Fibroblast of skin of abdomen (primary cell): ENCODE results near the gene PRKCD.
A peak's percentile ranks its signal among the peaks of the same experiment; 100 is the strongest.

Experiments
- DNase-seq: peaks from one replicate; pipeline ENCODE4 v3.0.0-alpha.2; 2013

Gene PRKCD

DNA sequence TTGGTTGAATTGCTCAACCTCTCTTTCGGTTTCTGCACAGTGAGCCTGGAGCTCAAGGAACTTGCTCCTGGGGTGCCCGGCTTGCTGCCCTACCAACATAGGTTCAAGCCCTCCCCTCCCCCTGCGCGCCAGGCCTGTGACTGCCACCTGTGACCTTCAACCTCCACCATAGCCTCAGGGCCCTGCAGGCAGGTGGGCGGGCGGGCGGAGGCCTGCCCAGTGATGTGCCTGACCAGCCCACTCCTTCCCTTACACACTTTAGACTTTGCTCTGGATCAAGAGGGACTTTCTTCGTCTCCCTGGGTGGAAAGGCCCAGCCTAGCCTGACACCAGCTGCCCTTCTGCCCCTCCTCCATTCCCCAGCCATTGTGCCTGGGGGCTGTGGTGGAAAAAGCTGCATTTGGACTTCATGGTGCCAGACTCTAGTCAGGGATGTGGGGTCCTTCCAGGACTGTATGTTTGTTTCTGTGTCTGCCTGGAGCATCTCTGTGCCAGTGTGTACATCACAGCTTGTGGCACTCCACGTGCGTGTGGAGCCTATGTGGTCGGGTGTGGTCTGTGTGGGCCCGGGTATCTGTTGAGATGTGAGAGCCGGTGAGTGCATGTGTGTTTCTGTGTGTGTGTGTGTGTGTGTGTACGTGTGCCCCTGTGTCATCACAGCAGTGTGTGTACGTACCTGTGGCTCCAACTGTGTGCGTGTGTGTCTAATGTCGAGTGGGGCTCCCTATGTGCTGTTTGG, 9.5 kb downstream of the PRKCD start:
- no peak for DNase-seq

DNA sequence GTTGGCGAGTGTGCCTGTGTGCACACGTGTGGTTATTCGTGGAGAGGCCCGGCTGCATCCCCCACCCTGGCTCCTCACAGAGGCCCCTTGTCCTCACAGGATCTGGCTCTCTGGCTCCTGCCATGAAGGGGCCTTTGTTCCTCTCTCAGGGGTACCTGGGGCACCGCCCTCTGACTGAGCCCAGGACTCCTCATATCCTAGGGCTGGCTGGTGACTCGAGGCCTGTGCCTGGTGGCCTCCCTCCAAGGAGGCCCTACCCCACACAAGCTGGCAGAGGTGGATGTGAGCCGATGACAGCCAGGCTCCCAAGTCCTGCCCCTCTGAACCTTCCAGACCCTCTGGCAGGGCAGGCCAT, 10.0 kb downstream of the PRKCD start:
- no peak for DNase-seq

- no peak for DNase-seq
Measured at GRCh38 chr3:53171827-53172505, 11.0 kb downstream of the PRKCD start.

GRCh38 chr3:53173107-53173506, 12.1 kb downstream of the PRKCD start:
- no peak for DNase-seq

DNA sequence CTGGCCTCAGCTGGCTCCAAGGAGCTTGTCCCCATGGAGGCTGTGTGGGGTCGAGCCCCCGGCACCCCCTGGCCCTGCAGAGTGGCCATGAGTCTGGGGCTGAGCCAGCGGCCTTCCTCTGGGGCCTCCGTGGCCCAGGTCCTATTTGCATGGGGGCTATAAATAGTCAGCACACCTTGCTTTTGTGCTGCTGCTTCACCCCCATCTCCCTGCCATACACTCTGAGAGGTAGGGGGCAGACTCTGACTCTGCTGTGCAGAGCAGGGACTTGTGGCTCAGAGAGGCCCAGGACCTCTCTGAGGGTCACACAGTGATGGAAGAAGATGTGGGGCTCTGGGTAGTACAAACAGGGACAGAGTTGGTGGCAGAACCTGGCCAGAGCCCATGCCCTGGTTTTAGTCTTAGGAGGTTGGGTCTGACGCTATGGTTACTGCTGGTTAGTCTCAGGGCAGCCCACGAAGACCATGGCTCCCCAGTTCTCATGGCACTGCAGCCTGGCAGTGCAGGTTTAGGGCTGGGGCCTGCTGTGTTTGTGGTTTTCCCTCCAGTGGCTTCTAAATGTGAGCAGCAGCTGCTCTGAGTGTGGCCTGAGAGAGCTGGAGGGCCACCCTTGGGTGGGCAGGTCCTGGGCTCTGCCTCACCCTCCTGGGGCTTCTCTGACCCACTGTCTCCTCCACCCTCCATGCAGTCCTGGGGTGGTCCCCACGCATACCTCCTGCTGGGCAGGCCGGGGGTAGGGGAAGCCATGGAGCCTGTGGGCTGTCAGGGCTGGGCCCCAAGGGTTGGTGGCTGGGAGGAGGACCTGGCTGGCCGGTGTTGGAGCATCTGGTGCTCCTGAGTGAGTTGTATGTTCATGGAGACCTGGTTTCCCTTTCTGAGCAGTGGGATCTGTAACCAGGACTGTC, 13.6 kb downstream of the PRKCD start:
- DNase-seq, result no peak

- DNase-seq, result no peak
Measured at GRCh38 chr3:53175613-53176540, 14.9 kb downstream of the PRKCD start.

DNA sequence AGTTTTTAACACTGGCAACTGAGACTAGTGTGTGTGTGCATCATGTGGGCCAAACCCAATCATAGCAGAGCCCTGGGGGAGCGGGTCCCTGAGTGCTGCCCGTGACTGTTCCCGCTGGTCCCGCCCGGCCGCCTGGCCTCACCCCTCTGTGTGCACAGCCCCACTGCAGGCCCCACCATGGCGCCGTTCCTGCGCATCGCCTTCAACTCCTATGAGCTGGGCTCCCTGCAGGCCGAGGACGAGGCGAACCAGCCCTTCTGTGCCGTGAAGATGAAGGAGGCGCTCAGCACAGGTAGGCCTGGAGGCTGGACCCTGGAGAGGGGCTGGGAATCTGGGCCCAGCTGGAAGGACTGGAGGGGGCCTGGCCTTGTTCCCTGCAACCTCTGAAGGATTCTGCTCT, 17.2 kb downstream of the PRKCD start:
- no peak for DNase-seq

DNA sequence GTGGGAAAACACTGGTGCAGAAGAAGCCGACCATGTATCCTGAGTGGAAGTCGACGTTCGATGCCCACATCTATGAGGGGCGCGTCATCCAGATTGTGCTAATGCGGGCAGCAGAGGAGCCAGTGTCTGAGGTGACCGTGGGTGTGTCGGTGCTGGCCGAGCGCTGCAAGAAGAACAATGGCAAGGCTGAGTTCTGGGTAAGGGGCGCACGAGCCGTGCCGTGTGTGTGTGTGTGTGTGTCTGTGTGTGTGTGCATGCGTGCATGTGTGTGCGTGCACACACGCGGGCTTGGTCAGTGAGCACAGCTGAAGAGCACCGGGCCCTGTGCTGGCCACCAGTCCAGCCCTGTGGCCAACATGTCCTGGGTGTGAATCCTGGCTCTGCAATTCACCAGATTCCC, 18.6 kb downstream of the PRKCD start:
- DNase-seq, result no peak

DNA sequence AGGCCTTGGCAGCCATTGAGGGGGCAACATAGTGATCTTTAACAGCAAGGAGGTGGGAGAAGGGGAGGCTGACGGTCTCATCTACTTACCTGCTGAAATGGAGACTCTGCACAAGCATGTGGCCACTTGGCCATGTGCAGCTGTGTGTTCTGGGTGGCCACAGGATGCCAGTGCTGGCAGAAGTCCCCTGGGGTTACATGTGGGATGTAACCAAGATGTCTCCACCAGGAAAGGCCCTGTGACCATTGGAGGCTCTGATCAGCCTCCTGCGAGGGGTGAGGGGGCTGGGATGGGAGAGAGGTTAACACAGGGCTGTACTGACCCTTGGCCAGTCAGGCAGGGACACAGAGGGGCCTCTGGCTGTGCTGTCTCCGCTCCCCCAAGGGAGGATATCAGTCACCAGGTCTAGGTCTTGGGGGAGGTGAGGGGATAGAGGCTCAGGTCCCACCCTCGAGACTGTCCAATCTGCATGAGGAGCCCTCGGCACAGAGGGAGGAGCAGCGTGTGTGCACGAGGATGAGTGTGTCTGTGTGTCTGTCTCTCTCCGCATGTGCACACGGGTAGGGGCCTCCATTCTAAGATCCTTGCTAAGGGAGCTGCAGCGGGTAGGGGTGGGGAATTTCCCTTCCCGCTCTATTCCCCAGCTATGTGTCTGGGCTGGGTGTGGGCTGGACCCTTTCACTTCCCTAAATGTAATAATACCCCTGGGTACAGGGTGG, 19.5 kb downstream of the PRKCD start:
- no peak for DNase-seq

GRCh38 chr3:53181024-53181371, 20.0 kb downstream of the PRKCD start:
- no peak for DNase-seq

DNA sequence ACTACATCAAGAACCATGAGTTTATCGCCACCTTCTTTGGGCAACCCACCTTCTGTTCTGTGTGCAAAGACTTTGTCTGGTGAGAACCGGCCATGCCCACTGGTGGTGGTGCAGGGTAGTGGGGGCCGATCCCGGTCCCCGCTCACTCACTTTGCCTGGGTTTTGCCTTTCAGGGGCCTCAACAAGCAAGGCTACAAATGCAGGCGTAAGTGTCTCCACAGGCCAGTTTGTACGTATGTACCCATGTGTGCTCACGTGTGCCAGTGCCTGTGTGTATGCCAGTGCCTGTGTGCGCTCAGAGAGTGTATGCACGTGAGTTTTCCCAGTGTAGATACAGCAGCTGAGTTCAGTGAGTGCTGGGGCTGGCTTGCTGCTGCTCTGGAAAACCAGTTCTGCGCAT, 20.5 kb downstream of the PRKCD start:
- DNase-seq, result no peak

DNA sequence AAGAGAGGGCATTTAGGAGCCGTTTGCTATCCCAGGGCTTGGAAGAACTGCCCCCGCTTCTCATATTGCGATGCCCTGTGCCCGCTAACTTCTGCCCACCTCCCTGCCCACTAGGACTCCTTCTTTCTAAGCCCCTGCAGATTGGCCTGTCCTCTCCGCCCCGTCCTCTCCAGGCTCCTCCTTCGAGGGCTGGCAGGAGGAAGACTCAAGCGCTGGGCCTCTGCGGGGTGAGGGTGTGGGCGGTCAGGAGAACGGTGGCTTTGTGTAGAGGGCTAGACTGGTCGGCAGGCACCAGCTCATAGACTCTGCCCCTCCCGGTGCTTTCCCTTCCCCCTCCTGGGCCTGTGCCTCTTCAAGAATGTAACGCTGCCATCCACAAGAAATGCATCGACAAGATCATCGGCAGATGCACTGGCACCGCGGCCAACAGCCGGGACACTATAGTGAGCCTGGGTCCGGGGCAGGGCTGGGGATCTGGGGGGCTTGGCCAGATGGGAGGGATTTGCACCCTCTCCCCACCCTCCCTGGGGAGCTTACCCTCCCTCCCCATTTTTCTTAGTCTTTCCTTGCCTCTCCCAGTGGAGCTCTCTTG, 21.9 kb downstream of the PRKCD start:
- DNase-seq, result no peak

DNA sequence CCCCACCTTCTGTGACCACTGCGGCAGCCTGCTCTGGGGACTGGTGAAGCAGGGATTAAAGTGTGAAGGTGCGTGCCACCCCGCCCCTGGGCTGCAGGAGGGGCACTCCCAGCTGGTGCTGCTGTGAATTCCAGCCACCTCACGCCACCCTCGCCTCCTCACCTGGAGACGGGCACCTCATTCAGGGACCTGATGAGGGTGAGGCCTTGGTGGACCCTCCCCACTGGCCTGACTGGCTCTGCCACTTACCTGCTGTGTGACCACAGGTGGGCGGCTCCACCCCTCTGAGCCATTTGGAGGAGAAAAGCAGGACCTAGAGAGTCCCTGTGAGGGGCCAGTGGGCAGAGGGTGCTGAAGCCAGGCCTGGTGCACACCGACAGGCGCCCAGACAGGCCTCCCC, 22.5 kb downstream of the PRKCD start:
- no peak for DNase-seq

- no peak for DNase-seq
Measured at GRCh38 chr3:53184701-53185100, 23.7 kb downstream of the PRKCD start.

DNA sequence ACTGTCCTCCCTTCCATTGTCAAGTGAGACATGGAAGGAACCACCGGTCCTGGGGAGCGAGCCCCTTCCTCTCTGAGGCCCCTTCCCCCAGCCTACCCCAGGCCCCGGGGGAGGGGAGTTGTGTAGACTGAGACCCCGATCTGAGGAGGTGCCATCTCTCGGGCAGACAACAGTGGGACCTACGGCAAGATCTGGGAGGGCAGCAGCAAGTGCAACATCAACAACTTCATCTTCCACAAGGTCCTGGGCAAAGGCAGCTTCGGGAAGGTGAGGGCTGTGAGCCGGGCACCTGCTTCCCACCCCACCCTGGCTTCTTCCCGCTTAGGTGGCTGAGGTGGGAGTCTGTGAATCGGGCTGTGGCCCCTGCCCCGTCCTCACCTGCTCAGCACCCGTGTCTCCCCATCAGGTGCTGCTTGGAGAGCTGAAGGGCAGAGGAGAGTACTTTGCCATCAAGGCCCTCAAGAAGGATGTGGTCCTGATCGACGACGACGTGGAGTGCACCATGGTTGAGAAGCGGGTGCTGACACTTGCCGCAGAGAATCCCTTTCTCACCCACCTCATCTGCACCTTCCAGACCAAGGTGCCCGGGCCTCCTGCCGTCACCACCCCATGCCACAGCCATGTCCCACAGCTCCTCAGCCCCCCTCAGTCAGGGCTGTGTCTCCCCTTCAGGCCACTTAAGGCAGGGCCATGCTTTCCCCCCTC, 24.9 kb downstream of the PRKCD start:
- DNase-seq, result no peak

GRCh38 chr3:53186726-53187125, 25.7 kb downstream of the PRKCD start:
- no peak for DNase-seq

DNA sequence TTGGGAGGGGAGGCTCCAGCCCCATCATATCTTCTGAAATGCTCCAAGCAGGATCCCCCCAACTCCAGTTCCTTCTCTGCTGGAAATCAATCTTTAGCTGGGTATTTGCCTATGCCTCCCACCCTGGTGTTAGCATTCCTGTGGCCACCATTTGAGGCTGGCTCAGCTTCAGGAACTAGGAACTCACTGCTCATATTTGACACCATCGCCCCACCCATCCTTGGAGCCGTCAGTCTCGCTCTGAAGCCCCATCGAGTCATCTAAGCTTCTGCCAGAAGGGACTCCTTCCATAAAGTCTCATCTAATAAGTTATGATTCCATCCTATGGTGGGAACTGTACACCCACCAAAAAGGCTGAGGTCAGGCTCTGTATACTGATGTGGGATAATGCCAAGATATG, 26.4 kb downstream of the PRKCD start:
- peak; percentile 53 for DNase-seq

- no peak for DNase-seq
Measured at GRCh38 chr3:53188136-53188685, 27.2 kb downstream of the PRKCD start.

GRCh38 chr3:53188720-53189119, 27.7 kb downstream of the PRKCD start:
- DNase-seq, result no peak

DNA sequence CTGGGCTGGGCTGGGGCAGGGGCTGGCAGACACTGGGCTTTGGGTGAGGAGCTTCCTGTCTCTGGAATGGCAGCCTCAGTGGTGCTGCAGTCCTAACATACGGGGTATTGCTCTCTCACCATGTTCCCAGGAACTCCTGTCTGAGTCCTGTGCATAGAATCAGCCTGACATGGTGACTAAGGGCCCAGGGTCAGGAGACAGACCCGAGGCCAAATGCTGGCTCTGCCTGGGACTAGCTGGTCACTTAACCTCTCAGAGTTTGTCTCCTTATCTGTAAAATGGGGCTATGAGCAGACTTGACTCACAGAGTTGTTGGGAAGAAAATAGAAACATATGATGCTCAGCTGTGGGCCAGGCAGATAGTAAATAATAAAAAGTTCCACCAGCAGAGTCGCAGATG, 28.3 kb downstream of the PRKCD start:
- DNase-seq, result no peak
